ENCODE measurements around the gene SLC38A6.

SLC38A6 gene

GRCh38 chr14:60980811-60981632 is at the start of gene SLC38A6, which contains the start of gene TRMT5:
Gene SLC38A6 (plus strand): TSS chr14:60981245. CDS start chr14:60981278, 33 bp downstream.
Gene TRMT5 (minus strand): TSS chr14:60981079. CDS start chr14:60980973, 106 bp downstream.
- peak; percentile 94 for DNase-seq

- no peak for DNase-seq
These were observed 47.0 kb upstream of the SLC38A6 start for GRCh38 chr14:60933920-60934655.

DNA sequence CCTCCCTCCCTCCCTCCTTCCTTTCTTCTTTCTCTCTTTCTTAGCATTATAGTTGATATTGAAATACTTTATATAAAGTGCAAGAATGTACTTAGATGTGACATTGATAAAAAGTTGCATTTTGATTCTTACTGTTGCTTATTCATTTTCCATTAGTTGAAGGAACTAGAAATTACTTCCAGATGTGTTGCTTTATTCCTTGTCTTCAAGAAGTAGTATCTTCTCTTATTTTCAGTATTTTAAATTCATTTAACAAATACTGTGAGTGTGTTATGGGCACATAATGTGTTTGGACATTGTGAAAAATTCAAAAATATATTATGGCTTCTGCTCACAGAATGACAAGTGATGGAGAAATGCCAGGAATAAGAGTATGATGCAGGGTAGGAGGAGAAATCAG is 45.7 kb upstream of the SLC38A6 start:
- no peak for DNase-seq

DNA sequence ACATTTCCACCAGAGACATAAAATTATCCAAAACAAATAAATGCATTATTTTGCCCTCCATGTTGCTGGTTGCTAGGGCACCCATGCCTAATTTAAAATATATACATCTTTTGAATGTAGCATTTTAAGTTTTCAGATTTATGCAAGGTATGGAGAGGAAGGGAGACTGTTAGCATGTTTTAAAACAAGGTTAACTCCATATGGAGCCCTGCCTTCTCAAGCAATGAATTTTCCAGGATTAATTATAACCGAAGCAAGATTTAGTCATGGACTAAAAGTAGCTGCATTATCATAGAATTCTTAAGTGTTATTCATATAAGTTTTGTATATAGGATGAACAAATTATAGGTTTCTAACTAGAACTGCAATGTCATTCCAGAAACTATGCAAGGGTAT is 37.4 kb upstream of the SLC38A6 start:
- DNase-seq: no peak

DNA sequence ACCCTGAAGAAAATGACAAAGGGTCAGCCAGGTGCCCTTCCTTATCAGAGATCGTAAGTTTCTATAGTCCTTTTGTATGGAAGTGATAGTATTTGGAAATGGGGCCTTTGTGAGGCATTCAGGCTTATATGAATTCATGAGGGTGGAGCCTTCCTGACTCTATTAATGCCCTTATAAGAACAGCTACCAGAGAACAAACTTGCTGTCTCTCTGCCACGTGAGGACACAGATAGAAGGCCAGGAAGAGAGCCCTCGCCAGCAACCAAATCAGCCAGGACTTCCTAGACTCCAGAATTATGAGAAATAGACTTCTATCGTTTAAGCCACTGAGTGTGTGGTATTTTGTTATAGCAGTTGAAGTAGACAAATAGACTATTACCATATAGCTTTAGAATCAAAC is 36.8 kb upstream of the SLC38A6 start:
- DNase-seq: no peak

DNA sequence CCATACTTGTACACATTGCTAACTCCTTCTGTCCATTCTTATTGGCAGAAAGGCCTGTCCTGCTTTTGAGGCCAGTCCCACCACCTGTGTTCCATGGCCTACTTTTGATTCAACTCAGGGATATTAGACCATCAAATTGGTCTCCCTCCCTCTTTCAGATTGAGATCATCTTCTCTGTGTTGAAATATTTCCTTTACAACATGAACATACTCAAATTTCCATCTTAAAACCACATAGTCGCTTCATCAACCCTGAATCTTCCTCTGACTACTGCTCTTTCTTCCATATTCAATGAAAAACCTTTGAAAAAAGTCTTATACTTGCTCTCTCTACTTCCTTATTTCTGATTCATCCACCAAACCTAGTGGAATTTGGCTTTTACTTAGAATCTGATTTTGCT is 35.1 kb upstream of the SLC38A6 start:
- DNase-seq: no peak

DNA sequence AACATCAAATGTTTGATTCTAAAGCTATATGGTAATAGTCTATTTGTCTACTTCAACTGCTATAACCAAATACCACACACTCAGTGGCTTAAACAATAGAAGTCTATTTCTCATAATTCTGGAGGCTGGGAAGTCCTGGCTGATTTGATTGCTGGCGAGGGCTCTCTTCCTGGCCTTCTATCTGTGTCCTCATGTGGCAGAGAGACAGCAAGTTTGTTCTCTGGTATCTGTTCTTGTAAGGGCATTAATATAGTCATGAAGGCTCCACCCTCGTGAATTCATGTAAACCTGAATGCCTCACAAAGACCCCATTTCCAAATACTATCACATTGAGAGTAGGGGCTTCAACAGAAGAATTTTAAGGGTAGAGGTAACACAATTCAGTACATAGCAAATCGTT is 34.3 kb upstream of the SLC38A6 start:
- DNase-seq: no peak

DNA sequence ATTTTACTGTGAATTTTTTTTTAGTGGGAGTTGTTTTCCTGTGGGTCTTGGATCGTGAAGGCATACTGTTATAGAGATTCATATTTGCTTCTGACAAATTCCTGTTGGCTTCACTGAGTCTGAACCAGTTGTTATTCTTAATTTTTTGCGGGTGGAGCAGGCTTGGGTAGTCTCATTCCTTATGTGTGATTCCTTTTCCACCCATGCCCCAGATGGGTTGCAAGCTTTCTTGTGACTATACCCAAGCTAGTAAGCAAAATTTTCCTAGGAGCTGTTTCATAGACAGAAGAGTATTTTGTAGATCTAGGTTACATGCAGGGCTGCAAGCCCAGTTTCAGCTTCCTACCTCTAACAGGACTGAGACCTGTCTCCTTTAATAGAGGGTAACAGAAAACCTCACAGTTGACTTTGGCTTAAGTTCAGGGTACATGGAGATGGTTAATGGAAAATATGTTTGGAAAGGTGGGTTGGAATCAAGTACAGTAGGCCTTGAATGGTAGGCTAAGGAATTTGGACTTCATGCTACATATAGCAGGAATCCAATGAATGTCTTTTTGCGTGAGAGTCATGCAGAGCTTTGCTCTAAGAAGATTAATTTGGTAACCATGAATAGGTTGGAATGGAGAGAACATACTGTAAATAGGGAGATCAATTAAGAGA is 29.1 kb upstream of the SLC38A6 start:
- DNase-seq: no peak

DNA sequence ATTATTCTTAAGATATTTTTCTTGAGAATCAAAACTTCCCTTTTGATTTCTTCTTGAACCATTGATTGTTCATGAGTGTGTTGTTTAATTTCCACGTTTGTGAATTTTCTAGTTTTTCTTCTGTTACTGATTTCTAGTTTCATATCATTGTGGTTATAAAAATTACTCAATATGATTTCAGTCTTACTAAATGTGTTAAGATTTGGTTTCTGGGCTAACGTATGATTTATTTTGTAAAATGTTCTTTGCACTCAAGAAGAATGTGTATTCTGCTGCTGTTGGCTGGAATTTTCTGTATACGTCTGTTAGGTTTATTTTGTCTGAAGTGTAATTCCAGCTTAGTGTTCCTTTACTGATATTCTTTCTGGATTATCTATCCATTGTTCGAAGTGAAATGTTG is 24.8 kb upstream of the SLC38A6 start:
- no peak for DNase-seq

DNA sequence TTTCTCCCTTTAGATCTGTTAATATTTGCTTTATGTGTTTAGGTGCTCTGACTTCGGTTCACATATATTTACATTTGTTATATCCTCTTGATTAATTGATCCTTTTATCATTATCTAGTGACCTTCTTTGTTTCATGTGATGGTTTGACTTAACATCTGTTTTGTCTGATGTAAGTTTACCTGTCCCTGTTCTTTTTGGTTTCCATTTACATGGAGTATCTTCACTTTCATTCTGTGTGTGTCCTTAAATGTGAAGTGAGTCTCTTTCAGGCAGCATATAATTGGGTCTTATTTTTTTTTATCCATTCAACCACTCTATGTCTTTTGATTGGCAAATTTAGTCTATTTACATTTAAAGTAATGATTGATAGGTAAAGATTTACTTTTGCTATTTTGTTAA is 24.4 kb upstream of the SLC38A6 start:
- no peak for DNase-seq

DNA sequence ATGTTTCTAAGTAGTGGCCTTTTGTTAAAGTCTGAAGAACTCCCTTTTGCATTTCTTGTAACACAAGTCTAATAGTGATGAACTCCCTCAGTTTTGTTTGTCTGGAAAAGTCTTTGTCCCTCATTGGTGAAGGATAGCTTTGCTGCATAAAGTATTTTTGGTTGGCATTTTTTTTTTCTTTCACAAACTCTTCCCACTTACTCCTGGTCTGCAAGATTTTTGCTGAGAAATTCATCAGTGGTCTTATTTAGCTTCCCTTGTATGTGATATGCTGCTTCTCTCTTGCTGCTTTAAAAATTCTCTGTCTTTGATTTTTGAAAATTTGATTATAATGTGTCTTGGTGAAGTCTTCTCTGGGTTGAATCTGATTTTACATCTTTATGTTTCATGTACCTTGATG is 22.9 kb upstream of the SLC38A6 start:
- no peak for DNase-seq

GRCh38 chr14:60963761-60964160 is 17.3 kb upstream of the SLC38A6 start:
- no peak for DNase-seq

- DNase-seq: no peak
These were observed 16.1 kb upstream of the SLC38A6 start for GRCh38 chr14:60964904-60965303.

DNA sequence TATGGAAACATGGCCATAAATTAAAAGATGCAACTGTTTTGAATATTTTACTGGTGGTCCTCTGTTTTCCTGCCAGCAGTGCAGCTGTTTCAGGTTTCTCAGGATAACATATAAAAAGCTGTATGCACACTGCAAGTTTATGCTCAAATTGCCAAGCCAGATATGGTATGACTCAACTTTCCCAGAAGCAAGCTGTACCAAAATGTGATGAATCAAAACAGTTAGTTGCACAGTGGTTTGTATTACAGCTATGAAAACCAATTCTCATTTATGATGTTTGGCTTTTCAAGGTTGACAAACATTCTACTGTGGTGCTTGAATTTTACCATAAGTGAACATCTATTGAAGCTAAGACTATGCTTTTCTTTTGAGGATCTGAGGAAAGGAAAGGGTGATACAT is 15.6 kb upstream of the SLC38A6 start:
- DNase-seq: no peak

DNA sequence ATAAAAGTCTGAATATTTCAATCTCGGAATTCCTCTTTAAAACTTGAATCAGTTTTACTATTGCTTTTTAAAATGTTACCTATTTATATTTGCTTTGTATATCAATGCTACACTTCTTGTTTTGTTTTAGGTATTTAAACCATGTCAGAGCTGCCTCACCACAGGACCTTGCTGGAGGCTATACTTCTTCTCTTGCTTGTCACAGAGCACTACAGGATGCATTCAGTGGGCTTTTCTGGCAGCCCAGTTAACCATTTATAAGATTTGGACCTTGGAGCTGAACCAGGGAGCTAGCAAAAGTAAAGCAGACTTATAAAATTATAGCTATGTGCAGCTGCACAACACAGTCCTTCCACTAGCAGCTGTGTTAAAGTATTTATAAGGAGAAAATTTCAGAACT is 12.9 kb upstream of the SLC38A6 start:
- DNase-seq: no peak

DNA sequence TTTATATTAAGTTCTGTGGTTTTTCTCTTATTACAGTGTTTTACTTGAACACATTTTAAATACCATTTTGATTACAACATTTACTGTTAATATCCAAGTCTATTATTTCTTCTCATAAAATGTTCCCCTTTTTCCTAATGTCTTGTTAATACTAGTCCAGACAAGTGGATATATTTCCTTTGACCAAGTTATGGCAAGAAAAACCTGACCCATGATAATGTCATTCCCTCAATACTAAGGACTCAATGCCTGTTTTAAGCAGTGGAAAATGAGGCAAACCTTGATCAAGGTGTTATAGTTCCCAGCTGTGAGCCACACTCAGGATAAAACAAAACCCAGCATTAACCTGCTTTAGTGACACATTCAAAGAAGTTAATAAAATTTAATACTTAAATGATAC is 12.4 kb upstream of the SLC38A6 start:
- DNase-seq: no peak

DNA sequence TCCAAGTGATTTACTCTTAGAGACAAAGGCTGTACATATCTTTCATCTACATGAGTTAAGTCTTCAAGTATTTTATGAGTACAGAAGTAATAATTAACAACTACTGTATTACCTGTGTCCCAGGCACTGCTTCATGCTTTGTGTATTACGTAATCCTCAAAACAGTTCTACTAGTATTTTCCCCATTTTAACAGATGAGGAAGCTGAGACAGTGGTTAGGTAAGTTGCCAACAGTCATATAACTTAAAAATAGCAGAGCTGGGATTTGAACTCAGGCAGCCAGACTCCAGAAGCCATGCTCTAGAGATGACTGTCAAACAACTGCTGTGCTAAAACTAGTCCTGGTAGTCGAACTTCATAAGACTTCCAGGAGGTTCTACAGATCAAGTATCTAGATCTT is 10.9 kb upstream of the SLC38A6 start:
- no peak for DNase-seq

DNA sequence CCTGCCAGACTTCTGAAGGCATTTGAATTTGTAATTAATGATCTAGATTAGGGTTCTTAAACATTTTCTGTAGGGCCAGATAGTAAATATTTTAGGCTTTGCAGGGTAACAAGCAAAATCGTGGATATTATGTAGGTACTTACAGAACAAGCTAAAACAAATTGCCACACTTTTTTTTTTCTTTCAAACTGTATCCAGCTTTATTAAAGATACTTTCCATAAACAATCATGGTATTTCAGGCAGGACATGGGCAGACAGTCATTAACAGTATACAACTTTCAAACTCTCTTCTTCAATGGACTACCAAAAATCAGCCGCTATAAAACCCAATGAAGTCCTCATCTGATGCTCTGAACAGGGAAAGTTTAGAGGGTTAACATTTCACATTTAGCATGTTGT is 9.8 kb upstream of the SLC38A6 start:
- no peak for DNase-seq

GRCh38 chr14:60972295-60972694 is 8.8 kb upstream of the SLC38A6 start:
- no peak for DNase-seq

DNA sequence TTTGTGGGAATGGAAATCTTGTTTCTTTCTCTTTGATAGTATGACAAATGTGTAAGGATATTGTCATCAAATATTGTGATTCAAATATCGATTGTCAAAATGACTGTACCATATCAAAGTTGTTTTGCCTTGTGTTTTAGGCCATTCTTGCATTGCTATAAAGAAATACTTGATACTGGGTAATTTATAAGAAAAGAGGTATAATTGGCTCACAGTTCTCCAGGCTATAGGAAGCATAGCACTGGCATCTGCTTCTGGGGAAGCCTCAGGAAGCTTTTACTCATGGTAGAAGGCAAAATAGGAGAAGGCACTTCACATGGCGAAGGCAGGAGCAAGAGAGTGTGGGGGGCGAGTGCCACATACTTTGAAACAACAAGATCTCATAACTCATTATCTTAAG is 8.0 kb upstream of the SLC38A6 start:
- no peak for DNase-seq

GRCh38 chr14:60974090-60974651 is 6.9 kb upstream of the SLC38A6 start:
- no peak for DNase-seq

GRCh38 chr14:60975551-60975950 is 5.5 kb upstream of the SLC38A6 start:
- DNase-seq: no peak

GRCh38 chr14:60977847-60978246 is 3.2 kb upstream of the SLC38A6 start:
- DNase-seq: no peak
